GM19023 (cell line): ENCODE data around the gene NECAB2.

Experiments used
- ATAC-seq: cut with Tn5 transposase; IDR thresholded peaks from one replicate; pipeline ENCODE4 v1.9.1; 2021; ENCODE audit warnings: mild to moderate bottlenecking, moderate library complexity; ENCODE audit not compliant: unreplicated experiment

The NECAB2 gene

GRCh38 chr16:84016477-84016876 lies 48.4 kb downstream of the NECAB2 start:
- ATAC-seq, result no peak

- no peak for ATAC-seq
Observed at GRCh38 chr16:84018710-84019109, 50.7 kb downstream of the NECAB2 start.

- ATAC-seq, result no peak
Observed at GRCh38 chr16:84020353-84020752, 52.3 kb downstream of the NECAB2 start.

GRCh38 chr16:84021488-84021887 lies 53.4 kb downstream of the NECAB2 start:
- ATAC-seq, result no peak

- no peak for ATAC-seq
Observed at GRCh38 chr16:84022644-84023043, 54.6 kb downstream of the NECAB2 start.

GRCh38 chr16:84024854-84025253 lies 56.8 kb downstream of the NECAB2 start:
- no peak for ATAC-seq

- no peak for ATAC-seq
Observed at GRCh38 chr16:84026606-84027005, 58.6 kb downstream of the NECAB2 start.

GRCh38 chr16:84027625-84028024 lies 59.6 kb downstream of the NECAB2 start:
- ATAC-seq, result no peak

- no peak for ATAC-seq
Observed at GRCh38 chr16:84029297-84030047, 61.4 kb downstream of the NECAB2 start.

GRCh38 chr16:84031556-84031955 lies 63.5 kb downstream of the NECAB2 start:
- ATAC-seq, result no peak

- no peak for ATAC-seq
Observed at GRCh38 chr16:84032458-84033178, 64.6 kb downstream of the NECAB2 start.

- no peak for ATAC-seq
Observed at GRCh38 chr16:84033251-84034195, 65.5 kb downstream of the NECAB2 start.

- ATAC-seq, result no peak
Observed at GRCh38 chr16:84034516-84034915, 66.5 kb downstream of the NECAB2 start.

GRCh38 chr16:84036131-84036530 lies 68.1 kb downstream of the NECAB2 start:
- no peak for ATAC-seq

GRCh38 chr16:84036982-84037425 lies 69.0 kb downstream of the NECAB2 start:
- ATAC-seq, result no peak

GRCh38 chr16:84038469-84038868 lies 70.4 kb downstream of the NECAB2 start:
- no peak for ATAC-seq

GRCh38 chr16:84039696-84040095 lies 71.7 kb downstream of the NECAB2 start:
- ATAC-seq, result no peak

- ATAC-seq, result no peak
Observed at GRCh38 chr16:84040226-84040822, 72.3 kb downstream of the NECAB2 start.

- no peak for ATAC-seq
Observed at GRCh38 chr16:84040823-84041820, 73.1 kb downstream of the NECAB2 start.

GRCh38 chr16:84041881-84042280 lies 73.8 kb downstream of the NECAB2 start:
- no peak for ATAC-seq
